Measurements from ENCODE around the gene MAGI1. TPM values are rescaled to one million over a fixed set of nuclear protein-coding genes. Genes with fewer than 3 reads are reported as not detected.

MAGI1 gene
- total RNA-seq, 5 donors from 2014 or later (not counting 1 experiment from before 2014, with no cell fraction given), result 0.23 to 0.63 (median 0.29) TPM

DNA sequence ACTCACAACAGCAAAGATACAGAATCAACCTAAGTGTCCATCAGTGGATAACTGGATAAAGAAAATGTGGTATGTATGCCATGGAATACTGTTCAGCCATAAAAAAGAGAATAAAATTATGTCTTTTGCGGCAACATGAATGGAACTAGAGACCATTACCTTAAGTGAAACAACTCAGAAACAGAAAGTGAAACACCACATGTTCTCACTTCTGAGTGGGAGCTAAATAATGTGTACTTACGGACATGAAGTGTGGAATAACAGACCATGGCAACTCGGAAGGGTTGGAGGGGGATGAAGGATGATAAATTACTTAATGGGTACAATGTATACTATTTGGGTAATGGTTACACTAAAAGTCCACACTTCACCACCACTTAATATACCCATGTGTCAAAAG is 600.6 kb downstream of the MAGI1 start:
- ATAC-seq (replicated peaks in 1 of 4) (no peak), DNase-seq (no peak)
- ChIA-PET CTCF (interaction anchor here in 1 of 2 donors (0.7 kb wide), 1 partner anchor 15 kb away, joined by 3 read pairs; no protein-coding TSS in a partner anchor), POLR2A (no interaction called here)
- H3K36me3 Mint-ChIP-seq, result no peaks in the 10 kb centered on the region
- H3K4me3 Mint-ChIP-seq, result no peak overlapping the region
- no peaks in the 10 kb centered on the region for H3K9me3 ChIP-seq
- H3K27ac Mint-ChIP-seq, result no peak overlapping the region
- no peaks in the 10 kb centered on the region for H3K4me1 ChIP-seq (ENCODE audit: control insufficient read depth in 1 of 2, extremely low read depth in 1 of 2, insufficient read depth in 2 of 2, low read length in 2 of 2)
- no peaks in the 10 kb centered on the region for H3K27me3 Mint-ChIP-seq
- no peak overlapping the region for H3K4me3 ChIP-seq (ENCODE audit: control insufficient read depth in 1 of 2, extremely low read depth in 1 of 2, low read length in 1 of 2)
- WGBS (ENCODE audit: insufficient coverage), result no CpG with 5 or more reads among the region's 3 CpGs
- H3K36me3 ChIP-seq (ENCODE audit: control insufficient read depth in 2 of 2, extremely low read depth in 1 of 2, insufficient read depth in 1 of 2, low read length in 1 of 2), result no peaks in the 10 kb centered on the region
- H3K27me3 ChIP-seq (replicated peaks in 1 of 2; ENCODE audit: control insufficient read depth in 2 of 2, extremely low read depth in 1 of 2, insufficient read depth in 2 of 2, low read length in 1 of 2), result no peaks in the 10 kb centered on the region
- H3K4me1 Mint-ChIP-seq, result no peaks in the 10 kb centered on the region
- peaks cover 0 to 7% (median 3%) of the 10 kb centered on the region in 3 donors for H3K9me3 Mint-ChIP-seq
- no peak overlapping the region for H3K27ac ChIP-seq (ENCODE audit: low read length)

- no peak overlapping the region for H3K27ac Mint-ChIP-seq
- WGBS (ENCODE audit: insufficient coverage), result no CpG with 5 or more reads among the region's 1 CpG
- ATAC-seq (replicated peaks in 1 of 4), result no peak
- no peak for DNase-seq
- H3K4me3 Mint-ChIP-seq, result no peak overlapping the region
- no peaks in the 10 kb centered on the region for H3K36me3 Mint-ChIP-seq
- H3K27ac ChIP-seq (ENCODE audit: low read length), result no peak overlapping the region
- no peaks in the 10 kb centered on the region for H3K9me3 ChIP-seq
- peaks cover 0 to 7% (median 3%) of the 10 kb centered on the region in 3 donors for H3K9me3 Mint-ChIP-seq
- no peak overlapping the region for H3K4me3 ChIP-seq (ENCODE audit: control insufficient read depth in 1 of 2, extremely low read depth in 1 of 2, low read length in 1 of 2)
- ChIA-PET CTCF (interaction anchor here (0.6 kb wide), 2 partner anchors 336 to 977 kb away, joined by 3 to 4 read pairs; no protein-coding TSS in a partner anchor), POLR2A (no interaction called here)
- H3K36me3 ChIP-seq (ENCODE audit: control insufficient read depth in 2 of 2, extremely low read depth in 1 of 2, insufficient read depth in 1 of 2, low read length in 1 of 2), result no peaks in the 10 kb centered on the region
- H3K4me1 ChIP-seq (ENCODE audit: control insufficient read depth in 1 of 2, extremely low read depth in 1 of 2, insufficient read depth in 2 of 2, low read length in 2 of 2), result no peaks in the 10 kb centered on the region
- no peaks in the 10 kb centered on the region for H3K27me3 ChIP-seq (replicated peaks in 1 of 2; ENCODE audit: control insufficient read depth in 2 of 2, extremely low read depth in 1 of 2, insufficient read depth in 2 of 2, low read length in 1 of 2)
- H3K27me3 Mint-ChIP-seq, result no peaks in the 10 kb centered on the region
- H3K4me1 Mint-ChIP-seq, result no peaks in the 10 kb centered on the region
These were observed 602.1 kb downstream of the MAGI1 start for GRCh38 chr3:65436580-65436979.

GRCh38 chr3:65433480-65433879 is 605.2 kb downstream of the MAGI1 start:
- CTCF ChIA-PET, result no interaction called here
- Histone ChIP-seq H3K9me3 (no peaks in the 10 kb centered on the region), H3K4me1 (ENCODE audit: control insufficient read depth in 1 of 2, extremely low read depth in 1 of 2, insufficient read depth in 2 of 2, low read length in 2 of 2) (no peaks in the 10 kb centered on the region), H3K27ac (ENCODE audit: low read length) (no peak overlapping the region), H3K27me3 (replicated peaks in 1 of 2; ENCODE audit: control insufficient read depth in 2 of 2, extremely low read depth in 1 of 2, insufficient read depth in 2 of 2, low read length in 1 of 2) (no peaks in the 10 kb centered on the region), H3K36me3 (ENCODE audit: control insufficient read depth in 2 of 2, extremely low read depth in 1 of 2, insufficient read depth in 1 of 2, low read length in 1 of 2) (no peaks in the 10 kb centered on the region), H3K4me3 (ENCODE audit: control insufficient read depth in 1 of 2, extremely low read depth in 1 of 2, low read length in 1 of 2) (no peak overlapping the region)
- ATAC-seq (replicated peaks in 1 of 4) (no peak), DNase-seq (no peak)
- no CpG with 5 or more reads among the region's 5 CpGs for WGBS (ENCODE audit: insufficient coverage)
- Mint-ChIP-seq H3K27me3 (no peaks in the 10 kb centered on the region), H3K27ac (no peak overlapping the region), H3K36me3 (no peaks in the 10 kb centered on the region), H3K4me3 (no peak overlapping the region), H3K4me1 (no peaks in the 10 kb centered on the region), H3K9me3 (peaks cover 0 to 11% (median 3%) of the 10 kb centered on the region in 3 donors)
- POLR2A ChIA-PET, result no interaction called here

GRCh38 chr3:65432388-65433003 is 606.2 kb downstream of the MAGI1 start:
- H3K36me3 Mint-ChIP-seq, result no peaks in the 10 kb centered on the region
- POLR2A ChIA-PET, result interaction anchor here in 1 of 2 donors (0.6 kb wide), 1 partner anchor 33 kb away, joined by 3 read pairs; no protein-coding TSS in a partner anchor
- 81% methylated on average over 6 of the region's 6 CpGs for WGBS (ENCODE audit: insufficient coverage)
- H3K27ac Mint-ChIP-seq, result no peak overlapping the region
- ATAC-seq (replicated peaks in 1 of 4) (no peak), DNase-seq (no peak)
- H3K27ac ChIP-seq (ENCODE audit: low read length), result no peak overlapping the region
- H3K4me1 ChIP-seq (ENCODE audit: control insufficient read depth in 1 of 2, extremely low read depth in 1 of 2, insufficient read depth in 2 of 2, low read length in 2 of 2), result no peaks in the 10 kb centered on the region
- H3K9me3 Mint-ChIP-seq, result peaks cover 0 to 11% (median 7%) of the 10 kb centered on the region in 3 donors
- H3K4me3 ChIP-seq (ENCODE audit: control insufficient read depth in 1 of 2, extremely low read depth in 1 of 2, low read length in 1 of 2), result no peak overlapping the region
- H3K9me3 ChIP-seq, result no peaks in the 10 kb centered on the region
- CTCF ChIA-PET, result no interaction called here
- H3K36me3 ChIP-seq (ENCODE audit: control insufficient read depth in 2 of 2, extremely low read depth in 1 of 2, insufficient read depth in 1 of 2, low read length in 1 of 2), result no peaks in the 10 kb centered on the region
- no peaks in the 10 kb centered on the region for H3K27me3 Mint-ChIP-seq
- no peaks in the 10 kb centered on the region for H3K27me3 ChIP-seq (replicated peaks in 1 of 2; ENCODE audit: control insufficient read depth in 2 of 2, extremely low read depth in 1 of 2, insufficient read depth in 2 of 2, low read length in 1 of 2)
- H3K4me3 Mint-ChIP-seq, result no peak overlapping the region
- H3K4me1 Mint-ChIP-seq, result no peaks in the 10 kb centered on the region

DNA sequence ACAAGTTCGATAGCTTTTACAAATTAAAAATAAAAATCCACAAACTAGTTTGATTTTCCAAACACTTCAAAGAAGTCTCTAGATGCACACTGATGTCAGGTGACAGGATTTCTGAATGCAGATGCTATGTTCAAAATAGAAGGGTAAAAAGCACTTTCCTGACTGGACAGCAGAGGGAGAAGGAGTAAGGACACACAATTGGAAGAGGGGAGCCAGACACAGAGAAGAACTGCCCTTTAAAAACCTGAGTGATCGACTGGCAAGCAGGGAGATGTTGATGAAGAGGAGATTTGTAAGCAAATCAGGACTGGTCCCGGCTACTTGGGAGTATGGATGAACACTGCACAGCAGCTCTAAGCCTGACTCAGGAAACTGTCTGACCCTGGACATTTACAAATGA is 612.8 kb downstream of the MAGI1 start:
- no peaks in the 10 kb centered on the region for H3K27me3 Mint-ChIP-seq
- POLR2A ChIA-PET, result interaction anchor here in 1 of 2 donors (0.5 kb wide), 1 partner anchor 27 kb away, joined by 3 read pairs; no protein-coding TSS in a partner anchor

DNA sequence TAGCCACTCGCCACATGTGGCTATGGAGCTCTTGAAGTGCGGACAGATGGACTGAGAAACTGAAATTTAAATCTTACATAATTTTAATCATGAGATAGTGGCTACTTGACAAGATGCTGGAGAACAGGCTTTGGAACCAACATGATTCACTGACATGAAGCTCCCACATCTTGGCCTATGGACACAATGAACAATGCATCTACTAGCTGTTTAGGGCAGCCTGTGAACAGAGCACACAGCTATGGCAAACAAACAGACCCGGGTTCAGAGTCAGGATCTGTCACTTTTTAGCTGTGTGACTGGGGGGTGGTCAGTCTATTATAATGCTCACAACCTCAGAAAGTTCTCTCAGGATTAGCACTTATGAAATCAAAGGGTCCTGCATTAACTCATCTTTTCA is 616.6 kb downstream of the MAGI1 start:
- no CpG with 5 or more reads among the region's 3 CpGs for WGBS (ENCODE audit: insufficient coverage)
- H3K36me3 Mint-ChIP-seq, result no peaks in the 10 kb centered on the region
- no peak for ATAC-seq (replicated peaks in 1 of 4)

More for the DNA sequence above, 612.8 kb downstream of the MAGI1 start:
- DNase-seq (no peak), ATAC-seq (replicated peaks in 1 of 4) (no peak)
- Histone ChIP-seq H3K27ac (ENCODE audit: low read length) (no peak overlapping the region), H3K4me1 (ENCODE audit: control insufficient read depth in 1 of 2, extremely low read depth in 1 of 2, insufficient read depth in 2 of 2, low read length in 2 of 2) (no peaks in the 10 kb centered on the region), H3K9me3 (no peaks in the 10 kb centered on the region), H3K36me3 (ENCODE audit: control insufficient read depth in 2 of 2, extremely low read depth in 1 of 2, insufficient read depth in 1 of 2, low read length in 1 of 2) (no peaks in the 10 kb centered on the region), H3K4me3 (ENCODE audit: control insufficient read depth in 1 of 2, extremely low read depth in 1 of 2, low read length in 1 of 2) (no peak overlapping the region), H3K27me3 (replicated peaks in 1 of 2; ENCODE audit: control insufficient read depth in 2 of 2, extremely low read depth in 1 of 2, insufficient read depth in 2 of 2, low read length in 1 of 2) (no peaks in the 10 kb centered on the region)
- H3K4me1 Mint-ChIP-seq, result no peaks in the 10 kb centered on the region
- no peak overlapping the region for H3K4me3 Mint-ChIP-seq
- H3K36me3 Mint-ChIP-seq, result no peaks in the 10 kb centered on the region
- 86% methylated on average over 1 of the region's 3 CpGs for WGBS (ENCODE audit: insufficient coverage)
- no peak overlapping the region for H3K27ac Mint-ChIP-seq
- CTCF ChIA-PET, result no interaction called here
- H3K9me3 Mint-ChIP-seq, result peaks cover 0 to 9% (median 4%) of the 10 kb centered on the region in 3 donors

More for the DNA sequence above, 616.6 kb downstream of the MAGI1 start:
- H3K9me3 ChIP-seq, result no peaks in the 10 kb centered on the region
- Mint-ChIP-seq H3K4me3 (no peak overlapping the region), H3K9me3 (peaks cover 0 to 5% (median 0%) of the 10 kb centered on the region in 3 donors), H3K27me3 (no peaks in the 10 kb centered on the region), H3K4me1 (no peaks in the 10 kb centered on the region), H3K27ac (no peak overlapping the region)
- H3K4me1 ChIP-seq (ENCODE audit: control insufficient read depth in 1 of 2, extremely low read depth in 1 of 2, insufficient read depth in 2 of 2, low read length in 2 of 2), result no peaks in the 10 kb centered on the region
- H3K27me3 ChIP-seq (replicated peaks in 1 of 2; ENCODE audit: control insufficient read depth in 2 of 2, extremely low read depth in 1 of 2, insufficient read depth in 2 of 2, low read length in 1 of 2), result no peaks in the 10 kb centered on the region
- no peaks in the 10 kb centered on the region for H3K36me3 ChIP-seq (ENCODE audit: control insufficient read depth in 2 of 2, extremely low read depth in 1 of 2, insufficient read depth in 1 of 2, low read length in 1 of 2)
- POLR2A ChIA-PET, result no interaction called here
- no peak overlapping the region for H3K4me3 ChIP-seq (ENCODE audit: control insufficient read depth in 1 of 2, extremely low read depth in 1 of 2, low read length in 1 of 2)
- no peak for DNase-seq
- CTCF ChIA-PET, result no interaction called here
- no peak overlapping the region for H3K27ac ChIP-seq (ENCODE audit: low read length)
